Progenitor cell of endocrine pancreas (in vitro differentiated cells): ENCODE measurements around the gene GMDS. TPM values are rescaled to one million over a fixed set of nuclear protein-coding genes. Genes with fewer than 3 reads are reported as not detected.

ENCODE experiments used
- DNase-seq: peaks from one replicate; pipeline ENCODE4 v3.0.0; 2021; ENCODE audit warnings: low spot score; ENCODE audit not compliant: unreplicated experiment
- H3K27ac Mint-ChIP-seq: 2 replicates; pipeline ENCODE4 v1.8.0; 2021; ENCODE audit warnings: mild to moderate bottlenecking, moderate library complexity, mixed read lengths
- H3K27me3 Mint-ChIP-seq: 2 replicates; pipeline ENCODE4 v1.8.0; 2021; ENCODE audit warnings: mixed read lengths
- H3K36me3 Mint-ChIP-seq: 2 replicates; pipeline ENCODE4 v1.8.0; 2022; ENCODE audit warnings: mixed read lengths; ENCODE audit not compliant: insufficient read depth
- H3K4me1 Mint-ChIP-seq: 2 replicates; pipeline ENCODE4 v1.8.0; 2021; ENCODE audit warnings: low read depth, mixed read lengths
- H3K4me3 Mint-ChIP-seq: 2 replicates; pipeline ENCODE4 v1.8.0; 2021; ENCODE audit warnings: low read depth, mild to moderate bottlenecking, moderate library complexity, mixed read lengths
- H3K9me3 Mint-ChIP-seq: 2 replicates; pipeline ENCODE4 v1.8.0; 2021; ENCODE audit warnings: low read depth, mixed read lengths
- CTCF ChIP-seq: fragments of 200-600 bp; sonication (generic); IDR thresholded peaks from one replicate; pipeline ENCODE4 v1.5.0; 2021; ENCODE audit warnings: antibody characterized with exemption, mild to moderate bottlenecking; ENCODE audit not compliant: unreplicated experiment
- total RNA-seq: library from RNA; stranded (reverse); gene quantifications from 2 replicates; pipeline ENCODE4 v1.2.1, GENCODE V29; 2021

GMDS gene
- total RNA-seq, 1 donor from 2014 or later = 17.2 TPM

DNA sequence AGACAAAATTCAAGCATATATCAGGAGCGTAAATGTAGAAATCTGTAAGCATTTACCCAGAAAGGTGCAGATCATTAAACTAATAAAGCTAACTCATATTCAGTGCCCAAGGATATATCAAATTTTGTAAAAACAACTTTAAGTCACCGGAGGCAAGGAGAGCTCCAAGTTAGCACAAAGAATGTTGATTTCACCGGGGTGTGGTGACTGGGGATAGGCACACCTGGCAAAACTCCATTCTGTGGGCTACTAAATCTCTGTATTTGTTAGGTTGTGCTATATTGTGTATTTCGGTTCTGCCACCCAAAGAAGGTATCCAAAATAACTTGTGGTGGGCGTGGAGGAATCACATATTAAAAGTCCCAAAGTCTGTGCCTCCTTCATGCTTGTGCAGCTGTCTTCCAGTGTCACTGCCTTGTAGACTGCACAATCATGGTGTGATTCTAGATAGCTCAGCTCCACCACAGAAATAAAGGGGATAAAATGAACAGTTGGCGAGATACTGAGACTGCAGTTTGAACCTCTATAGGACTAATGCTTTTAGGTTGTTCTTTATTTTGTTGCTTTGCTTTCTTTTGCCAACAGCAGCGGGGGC is 111.6 kb downstream of the GMDS start:
- no peaks in the 10 kb centered on the region for H3K36me3 Mint-ChIP-seq
- no peak for DNase-seq
- no peak overlapping the region for H3K27ac Mint-ChIP-seq
- peaks cover 11% of the 10 kb centered on the region for H3K4me1 Mint-ChIP-seq
- H3K27me3 Mint-ChIP-seq = peaks cover 5% of the 10 kb centered on the region
- no peak overlapping the region for H3K4me3 Mint-ChIP-seq
- H3K9me3 Mint-ChIP-seq = peaks cover 3% of the 10 kb centered on the region
- TF ChIP-seq CTCF = no peak

GRCh38 chr6:2132916-2133315 is 112.5 kb downstream of the GMDS start:
- peaks cover 5% of the 10 kb centered on the region for H3K27me3 Mint-ChIP-seq
- no peak for DNase-seq
- no peak overlapping the region for H3K4me3 Mint-ChIP-seq
- H3K27ac Mint-ChIP-seq = no peak overlapping the region
- peaks cover 3% of the 10 kb centered on the region for H3K9me3 Mint-ChIP-seq
- no peak for TF ChIP-seq CTCF
- H3K4me1 Mint-ChIP-seq = peaks cover 11% of the 10 kb centered on the region
- no peaks in the 10 kb centered on the region for H3K36me3 Mint-ChIP-seq

- Mint-ChIP-seq H3K27ac (no peak overlapping the region), H3K36me3 (no peaks in the 10 kb centered on the region)
- DNase-seq = no peak
Measured at GRCh38 chr6:2132416-2132815, 113.0 kb downstream of the GMDS start.

DNA sequence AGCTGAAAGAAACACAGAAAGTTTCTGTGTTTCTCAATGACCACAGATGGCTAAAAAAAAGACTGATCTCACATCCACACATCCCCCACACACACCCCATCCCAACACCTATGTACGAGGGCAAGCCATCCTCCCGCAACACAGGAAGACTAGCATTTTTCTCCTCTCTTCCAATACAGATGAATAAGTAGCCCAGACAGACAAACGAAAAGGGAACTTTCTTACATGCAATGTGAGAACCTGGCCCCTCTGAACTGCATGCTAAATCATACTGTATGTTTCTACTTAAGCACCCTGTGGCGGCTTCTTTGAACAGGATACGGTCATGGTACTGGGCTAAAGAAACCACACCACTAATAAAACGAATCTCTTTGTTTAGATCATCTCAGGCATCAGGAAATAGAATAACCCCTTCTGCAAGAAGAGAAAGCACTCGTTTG is 116.2 kb downstream of the GMDS start:
- Mint-ChIP-seq H3K4me1 (peaks cover 12% of the 10 kb centered on the region), H3K27ac (no peak overlapping the region), H3K4me3 (no peak overlapping the region), H3K27me3 (peaks cover 7% of the 10 kb centered on the region), H3K36me3 (no peaks in the 10 kb centered on the region), H3K9me3 (no peaks in the 10 kb centered on the region)
- no peak for DNase-seq
- TF ChIP-seq CTCF = no peak

More at GRCh38 chr6:2132416-2132815, 113.0 kb downstream of the GMDS start:
- Mint-ChIP-seq H3K4me1 (peaks cover 11% of the 10 kb centered on the region), H3K27me3 (peaks cover 5% of the 10 kb centered on the region), H3K4me3 (no peak overlapping the region), H3K9me3 (no peaks in the 10 kb centered on the region)
- no peak for TF ChIP-seq CTCF

- Mint-ChIP-seq H3K27me3 (peaks cover 10% of the 10 kb centered on the region), H3K4me1 (peaks cover 4% of the 10 kb centered on the region), H3K27ac (no peak overlapping the region), H3K36me3 (peaks cover 1% of the 10 kb centered on the region), H3K4me3 (no peak overlapping the region), H3K9me3 (peaks cover 6% of the 10 kb centered on the region)
- DNase-seq = no peak
- no peak for TF ChIP-seq CTCF
Measured at GRCh38 chr6:2127484-2127911, 117.9 kb downstream of the GMDS start.
